ENCODE data around the gene MAGI1.

GRCh38 chr3:65758438-65758837 lies 280.3 kb downstream of the MAGI1 start:
- TF ChIP-seq MAX (IDR thresholded peaks at IDR 0.05) (no peak), POLR2A (IDR thresholded peaks at IDR 0.05; ENCODE audit: borderline replicate concordance, extremely low read depth, insufficient read depth, insufficient read length) (no peak), CTCF (IDR thresholded peaks at IDR 0.05 in 2 of 3, conservative IDR thresholded peaks at IDR 0.05 in 1 of 3; ENCODE audit: borderline replicate concordance in 1 of 3, insufficient read depth in 1 of 3, low read depth in 2 of 3, low read length in 2 of 3) (no peak)
